ENCODE data around the gene TOMM40L.

Gene TOMM40L

GRCh38 chr1:161198194-161198896, 27.5 kb upstream of the TOMM40L start:
- no peak overlapping the region for H3K27ac ChIP-seq
- TF ChIP-seq, protein P1, sequence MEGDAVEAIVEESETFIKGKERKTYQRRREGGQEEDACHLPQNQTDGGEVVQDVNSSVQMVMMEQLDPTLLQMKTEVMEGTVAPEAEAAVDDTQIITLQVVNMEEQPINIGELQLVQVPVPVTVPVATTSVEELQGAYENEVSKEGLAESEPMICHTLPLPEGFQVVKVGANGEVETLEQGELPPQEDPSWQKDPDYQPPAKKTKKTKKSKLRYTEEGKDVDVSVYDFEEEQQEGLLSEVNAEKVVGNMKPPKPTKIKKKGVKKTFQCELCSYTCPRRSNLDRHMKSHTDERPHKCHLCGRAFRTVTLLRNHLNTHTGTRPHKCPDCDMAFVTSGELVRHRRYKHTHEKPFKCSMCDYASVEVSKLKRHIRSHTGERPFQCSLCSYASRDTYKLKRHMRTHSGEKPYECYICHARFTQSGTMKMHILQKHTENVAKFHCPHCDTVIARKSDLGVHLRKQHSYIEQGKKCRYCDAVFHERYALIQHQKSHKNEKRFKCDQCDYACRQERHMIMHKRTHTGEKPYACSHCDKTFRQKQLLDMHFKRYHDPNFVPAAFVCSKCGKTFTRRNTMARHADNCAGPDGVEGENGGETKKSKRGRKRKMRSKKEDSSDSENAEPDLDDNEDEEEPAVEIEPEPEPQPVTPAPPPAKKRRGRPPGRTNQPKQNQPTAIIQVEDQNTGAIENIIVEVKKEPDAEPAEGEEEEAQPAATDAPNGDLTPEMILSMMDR (conservative IDR thresholded peaks at IDR 0.05) = no peak

DNA sequence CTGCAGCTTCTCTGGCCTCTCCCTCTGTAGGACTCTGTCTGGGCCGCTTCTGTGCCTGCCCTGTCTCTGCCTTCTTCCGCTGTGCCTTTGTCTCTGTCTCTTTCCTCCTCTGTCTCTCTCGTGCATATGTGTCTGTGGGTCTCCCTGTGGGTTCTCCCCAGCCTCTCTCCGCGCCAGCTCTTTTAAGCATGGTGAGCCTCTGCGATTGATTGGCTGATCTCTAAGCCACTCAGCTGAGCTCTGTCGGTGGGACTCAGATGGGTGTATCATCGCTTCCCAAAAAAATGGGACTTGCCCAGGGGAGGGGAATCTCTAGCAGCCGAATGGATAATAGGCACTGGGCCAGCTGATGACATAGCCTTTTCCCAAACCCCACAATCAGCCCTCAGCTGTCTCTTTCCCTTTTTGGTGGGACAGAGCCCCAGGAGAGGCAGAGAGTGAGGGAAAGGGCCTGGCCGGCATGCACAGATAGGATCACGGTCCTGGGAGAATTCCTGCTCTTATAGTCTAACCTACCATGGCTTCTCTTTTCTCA, 26.9 kb upstream of the TOMM40L start, which contains the start of gene ADAMTS4:
ADAMTS4 (minus strand) TSS at position 158 of the 535 bp plus-strand sequence. CDS start 427 bp downstream, outside the sequence.
- H3K27ac ChIP-seq = no peak within 1 kb of the TSS

DNA sequence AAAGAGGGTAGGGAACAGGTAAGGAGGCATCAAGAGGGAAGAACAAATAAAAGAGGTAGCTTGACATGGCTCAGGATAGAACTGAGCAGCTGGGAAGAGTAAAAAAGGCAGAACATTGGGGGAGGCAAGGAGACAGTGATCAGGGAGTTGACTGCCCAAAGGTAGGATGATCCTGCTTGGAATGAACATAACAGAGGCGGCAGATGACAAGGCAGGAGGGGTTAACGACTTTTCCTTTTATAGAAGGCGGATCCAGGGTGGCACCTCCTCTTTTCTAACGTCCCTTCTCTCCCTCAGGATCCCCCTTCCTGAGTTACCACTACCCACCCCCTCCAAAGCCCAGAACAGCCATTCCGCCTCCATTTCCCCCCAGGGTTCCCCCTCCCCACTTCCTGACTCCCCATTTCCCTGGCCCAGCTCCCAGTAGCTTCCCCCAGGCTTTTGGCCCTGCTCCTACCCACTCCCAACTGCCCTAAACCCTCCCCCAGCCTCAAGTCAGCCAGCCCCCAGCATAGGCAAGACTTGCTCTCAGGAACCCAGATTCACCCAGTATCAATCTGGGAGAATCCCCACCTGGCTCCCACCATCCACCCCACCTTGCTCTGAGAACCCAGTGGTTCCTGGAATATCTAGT, 26.2 kb upstream of the TOMM40L start:
- no peak overlapping the region for H3K27ac ChIP-seq
- TF ChIP-seq, protein P1 (conservative IDR thresholded peaks at IDR 0.05) = no peak

More for the DNA sequence above, 26.9 kb upstream of the TOMM40L start, which contains the start of gene ADAMTS4:
- TF ChIP-seq, protein P1 (conservative IDR thresholded peaks at IDR 0.05) = no peak

DNA sequence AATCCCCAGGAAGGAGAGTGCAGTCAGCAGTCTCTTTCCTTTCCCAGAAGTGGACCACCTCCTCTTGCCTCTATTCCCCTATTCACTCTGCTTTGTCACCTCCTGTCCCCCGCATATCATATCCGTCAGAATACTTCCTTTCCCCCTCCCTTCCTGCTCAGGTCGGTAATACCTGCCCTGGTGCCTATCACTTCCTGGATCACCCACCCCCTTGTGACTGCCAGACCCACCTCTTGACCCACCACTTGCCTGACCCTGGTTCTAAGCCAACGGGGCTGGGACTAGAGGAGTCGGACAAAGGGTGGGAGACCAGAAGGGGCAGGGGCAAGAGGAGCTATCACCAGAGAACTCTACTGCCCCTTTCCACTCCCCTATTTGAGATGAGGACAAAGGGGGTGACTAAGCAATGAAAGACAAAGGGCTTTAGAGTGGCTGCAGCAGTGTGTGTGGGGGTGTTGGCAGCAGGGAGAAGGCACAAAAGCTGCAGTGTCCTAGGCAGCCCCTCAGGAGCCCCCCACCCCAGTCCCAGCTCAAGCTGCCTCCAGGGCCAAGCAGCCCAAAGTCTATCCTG, 25.4 kb upstream of the TOMM40L start:
- peak overlapping the region; percentile 92; the same call in 1 of the 2 replicates for H3K27ac ChIP-seq

DNA sequence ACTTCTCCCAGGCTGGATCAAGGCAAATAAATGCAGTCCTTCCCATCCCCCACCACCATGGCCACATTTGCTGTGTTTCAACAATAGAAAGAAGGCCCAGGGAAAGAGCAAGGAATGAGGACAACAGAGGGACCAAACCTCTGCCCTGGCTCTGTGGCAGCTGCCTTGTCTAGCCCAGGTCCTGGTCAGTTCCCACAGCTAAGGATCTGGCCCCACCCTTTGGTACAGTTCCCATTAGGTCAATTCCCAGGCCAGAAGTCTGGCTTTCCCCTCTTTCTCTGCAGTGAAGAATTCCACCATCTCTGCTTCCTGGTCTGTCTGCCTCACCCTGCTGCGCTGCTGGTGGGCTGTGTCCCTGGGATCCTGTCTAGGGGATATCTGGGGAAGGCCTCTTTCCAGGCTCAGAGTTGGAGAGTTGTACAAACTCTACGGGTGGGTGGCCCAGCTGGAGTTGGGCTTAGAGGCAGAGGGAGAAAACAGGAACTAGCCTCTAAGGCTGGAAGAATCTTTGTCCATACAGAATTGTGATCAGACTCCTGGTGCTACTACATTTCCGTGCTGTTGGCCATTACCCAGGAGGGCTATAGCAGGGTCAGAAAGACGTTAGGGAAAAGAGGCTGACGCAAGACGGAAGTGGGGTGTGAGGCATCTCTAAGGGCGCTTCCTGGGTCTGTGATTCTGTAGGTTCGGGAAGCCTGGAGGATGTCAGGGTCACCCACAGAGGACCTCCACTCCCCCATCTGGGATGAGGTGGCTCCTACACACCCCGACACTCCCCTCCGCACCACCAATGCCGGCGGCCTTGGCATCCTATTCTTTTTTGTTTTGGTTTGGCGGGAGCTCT, 24.6 kb upstream of the TOMM40L start:
- peak overlapping the region; percentile 92 for H3K27ac ChIP-seq
- TF ChIP-seq, protein P1 (conservative IDR thresholded peaks at IDR 0.05) = no peak

More for the DNA sequence above, 25.4 kb upstream of the TOMM40L start:
- TF ChIP-seq, protein P1 (conservative IDR thresholded peaks at IDR 0.05) = no peak

GRCh38 chr1:161201836-161202712, 23.8 kb upstream of the TOMM40L start, which contains the start of gene NDUFS2:
Gene NDUFS2, plus strand, starts transcription at chr1:161202367. Its CDS starts 19 bp downstream, at chr1:161202386.
- TF ChIP-seq, protein P1 (conservative IDR thresholded peaks at IDR 0.05) = peak; percentile 42
- H3K27ac ChIP-seq = peak within 1 kb of the TSS; percentile 92
